ENCODE results near the gene DNAH11. TPM values are rescaled to one million over a fixed set of nuclear protein-coding genes. Genes with fewer than 3 reads are reported as not detected.

Gene DNAH11
- total and polyA plus RNA-seq, 9 of the 15 experiments (the other 6 are each of a cell fraction or from before 2014, with no cell fraction given): under 0.01 TPM; not detected in 7

- H3K4me3 ChIP-seq: no peak overlapping the region
- no peak overlapping the region for H3K27ac ChIP-seq (ENCODE audit: extremely low read depth, low read depth, low read length)
- DNase-seq (ENCODE audit: extremely low read depth in 1 of 4, low spot score in 3 of 4) (no peak), ATAC-seq (no peak), FAIRE-seq (no peak)
- H2AFZ ChIP-seq (ENCODE audit: low read depth, low read length): no peak overlapping the region
- no TSS peak for BruUV-seq (replicated peaks)
- no peaks in the 10 kb centered on the region for H3K4me1 ChIP-seq (replicated peaks in 1 of 2; ENCODE audit: control insufficient read depth in 2 of 2, insufficient read depth in 2 of 2, low read length in 2 of 2)
- no peaks in the 10 kb centered on the region for H3K79me2 ChIP-seq (ENCODE audit: control insufficient read depth, insufficient read depth, low read length)
- no peaks in the 10 kb centered on the region for H3K9me3 ChIP-seq (replicated peaks; ENCODE audit: control insufficient read depth, insufficient read depth, low read depth, low read length)
- in situ Hi-C loops (cut with MboI): no loop called here
- ChIA-PET CTCF (ENCODE audit: low intra/inter-chr PET ratio) (no interaction called here), POLR2A (interaction anchor here (0.7 kb wide), 1 partner anchor 70 kb away, joined by 3 read pairs; no protein-coding TSS in a partner anchor)
- no peaks in the 10 kb centered on the region for H3K36me3 ChIP-seq (ENCODE audit: control insufficient read depth, insufficient read depth, low read length)
- TF ChIP-seq SRSF9 (IDR thresholded peaks at IDR 0.05; ENCODE audit: borderline replicate concordance, low read depth, low read length): no peak
- TF ChIP-seq POLR2A (conservative IDR thresholded peaks at IDR 0.05): no peak
- H3K9ac ChIP-seq (ENCODE audit: insufficient read depth in 1 of 2, low read depth in 2 of 2, low read length in 2 of 2): no peak overlapping the region
- no peaks in the 10 kb centered on the region for H4K20me1 ChIP-seq (replicated peaks; ENCODE audit: control insufficient read depth, insufficient read depth, low read length)
- H3K9me1 ChIP-seq (ENCODE audit: control insufficient read depth, insufficient read depth, low read length): no peaks in the 10 kb centered on the region
- intact Hi-C loops (cut with micrococcal nuclease): loop anchor here (10.0 kb wide), 2 partner anchors 195 to 725 kb away; no protein-coding TSS in a partner anchor
- H3K27me3 ChIP-seq (ENCODE audit: control insufficient read depth in 2 of 2, insufficient read depth in 2 of 2, low read length in 2 of 2): no peaks in the 10 kb centered on the region
- no peak overlapping the region for H3K4me2 ChIP-seq (ENCODE audit: insufficient read depth, low read length)
- 44% methylated on average over 6 of the region's 6 CpGs for WGBS (ENCODE audit: insufficient coverage, low coverage, missing lambda C conversion rate)
Measured at GRCh38 chr7:21500117-21500832, 42.6 kb upstream of the DNAH11 start.

GRCh38 chr7:21504021-21504420, 38.8 kb upstream of the DNAH11 start:
- H3K9me3 ChIP-seq (replicated peaks; ENCODE audit: control insufficient read depth, insufficient read depth, low read depth, low read length): no peaks in the 10 kb centered on the region
- 13% methylated on average over 2 of the region's 2 CpGs for WGBS (ENCODE audit: insufficient coverage, low coverage, missing lambda C conversion rate)
- no peak overlapping the region for H3K4me3 ChIP-seq
- CTCF ChIA-PET (ENCODE audit: low intra/inter-chr PET ratio): no interaction called here
- FAIRE-seq (no peak), DNase-seq (ENCODE audit: extremely low read depth in 1 of 4, low spot score in 3 of 4) (no peak), ATAC-seq (no peak)
- H3K79me2 ChIP-seq (ENCODE audit: control insufficient read depth, insufficient read depth, low read length): no peaks in the 10 kb centered on the region
- no peak overlapping the region for H3K27ac ChIP-seq (ENCODE audit: extremely low read depth, low read depth, low read length)
- H3K4me2 ChIP-seq (ENCODE audit: insufficient read depth, low read length): no peak overlapping the region
- no peak overlapping the region for H2AFZ ChIP-seq (ENCODE audit: low read depth, low read length)
- in situ Hi-C loops (cut with MboI) (no loop called here), intact Hi-C loops (cut with micrococcal nuclease) (loop anchor here (10.0 kb wide), 2 partner anchors 199 to 729 kb away; no protein-coding TSS in a partner anchor)
- no TSS peak for BruUV-seq (replicated peaks)
- no peaks in the 10 kb centered on the region for H3K9me1 ChIP-seq (ENCODE audit: control insufficient read depth, insufficient read depth, low read length)
- no peaks in the 10 kb centered on the region for H3K36me3 ChIP-seq (ENCODE audit: control insufficient read depth, insufficient read depth, low read length)
- no peaks in the 10 kb centered on the region for H4K20me1 ChIP-seq (replicated peaks; ENCODE audit: control insufficient read depth, insufficient read depth, low read length)
- no peaks in the 10 kb centered on the region for H3K27me3 ChIP-seq (ENCODE audit: control insufficient read depth in 2 of 2, insufficient read depth in 2 of 2, low read length in 2 of 2)
- H3K9ac ChIP-seq (ENCODE audit: insufficient read depth in 1 of 2, low read depth in 2 of 2, low read length in 2 of 2): no peak overlapping the region
- no peaks in the 10 kb centered on the region for H3K4me1 ChIP-seq (replicated peaks in 1 of 2; ENCODE audit: control insufficient read depth in 2 of 2, insufficient read depth in 2 of 2, low read length in 2 of 2)
- POLR2A ChIA-PET: interaction anchor here (0.7 to 1.1 kb wide), 2 partner anchors 48 to 240 kb away, joined by 3 read pairs; no protein-coding TSS in a partner anchor
- TF ChIP-seq CBX2 (IDR thresholded peaks at IDR 0.05; ENCODE audit: insufficient read depth, low read length, poor library complexity, severe bottlenecking): no peak
- no peak for TF ChIP-seq TOE1 (IDR thresholded peaks at IDR 0.05; ENCODE audit: borderline replicate concordance)
- no peak for TF ChIP-seq TOE1 (CRISPR knock-in tag; IDR thresholded peaks at IDR 0.05; ENCODE audit: borderline replicate concordance, low read depth)
- TF ChIP-seq ELK1 (CRISPR knock-in tag; IDR thresholded peaks at IDR 0.05): no peak
- TF ChIP-seq SNRNP70 (optimal IDR thresholded peaks at IDR 0.05; ENCODE audit: low read depth, low read length): no peak
- no peak for TF ChIP-seq HIVEP1 (CRISPR knock-in tag; IDR thresholded peaks at IDR 0.05)
- no peak for TF ChIP-seq NUFIP1 (IDR thresholded peaks at IDR 0.05; ENCODE audit: partially characterized antibody)
- TF ChIP-seq ZNF592 (IDR thresholded peaks at IDR 0.05): no peak

Data from K562 (cell line).